Measurements from ENCODE around the gene GRIN3B. TPM values are rescaled to one million over a fixed set of nuclear protein-coding genes. Genes with fewer than 3 reads are reported as not detected.

The GRIN3B gene
- total and polyA plus RNA-seq, 2 of the 8 experiments (the other 6 are each of a cell fraction or from before 2014, with no cell fraction given): 0.45 to 1.0 TPM

DNA sequence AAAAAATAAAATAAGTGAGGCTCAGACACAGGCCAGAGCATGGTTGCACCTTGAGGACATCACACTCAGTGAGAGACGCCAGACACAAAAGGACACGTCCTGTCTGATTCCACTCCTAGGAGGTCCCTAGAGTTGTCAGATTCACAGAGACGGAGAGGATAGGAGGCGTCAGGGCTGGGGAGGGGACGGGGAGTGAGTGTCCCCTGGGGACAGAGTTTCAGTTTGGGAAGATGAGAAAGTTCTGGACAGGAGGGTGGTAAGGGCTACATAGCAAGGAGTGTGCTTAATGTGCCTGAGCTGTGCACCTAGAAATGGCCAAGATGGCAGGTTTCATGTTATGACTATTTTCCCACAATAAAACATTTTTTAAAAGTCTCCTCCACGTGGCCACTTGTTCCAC lies 2.2 kb upstream of the GRIN3B start:
- H3K4ac ChIP-seq (replicated peaks; ENCODE audit: insufficient read length, low read depth, low read length): no peak overlapping the region
- no peak overlapping the region for H3K27ac ChIP-seq (ENCODE audit: low read depth, low read length)
- H3K4me2 ChIP-seq (ENCODE audit: insufficient read depth in 1 of 2, low read depth in 2 of 2, low read length in 2 of 2): no peak overlapping the region
- H3K56ac ChIP-seq (replicated peaks; ENCODE audit: insufficient read length, low read depth, low read length): no peak overlapping the region
- CTCF ChIA-PET (ENCODE audit: partially characterized antibody): interaction anchor here (0.8 to 2.3 kb wide), 5 partner anchors 16 to 193 kb away, joined by 3 to 13 read pairs (median 4); no protein-coding TSS in a partner anchor
- peaks cover 4% of the 10 kb centered on the region; the same call in 1 of the 2 replicates for H3K23me2 ChIP-seq (ENCODE audit: low read depth, low read length)
- no peak overlapping the region for H2BK20ac ChIP-seq (ENCODE audit: low read length)
- FAIRE-seq (no peak), DNase-seq (ENCODE audit: low read depth in 1 of 2, low spot score in 2 of 2) (no peak)
- H3K23ac ChIP-seq (ENCODE audit: insufficient read length): no peak overlapping the region
- H2BK5ac ChIP-seq (ENCODE audit: low read depth, low read length): no peak overlapping the region
- 71% methylated on average over 6 of the region's 6 CpGs; no CpG with 5 or more reads in 1 of the 2 experiments for WGBS, 2 experiments (ENCODE audit: extremely low coverage in 1 of 2, insufficient coverage in 1 of 2, insufficient read length in 1 of 2, insufficient replicate concordance in 2 of 2, low coverage in 1 of 2, low lambda C conversion rate in 2 of 2, missing lambda C conversion rate in 1 of 2)
- H3K27me3 ChIP-seq (replicated peaks in 1 of 4; ENCODE audit: control insufficient read depth in 3 of 4, extremely low read depth in 1 of 4, insufficient read depth in 3 of 4, low read length in 3 of 4): peaks cover 6 to 33% (median 19%) of the 10 kb centered on the region in 4 experiments
- no peak overlapping the region for H4K8ac ChIP-seq (ENCODE audit: extremely low read depth, insufficient read depth, low read length)
- no peak overlapping the region for H2AK5ac ChIP-seq (ENCODE audit: low read depth, low read length)
- H3K36me3 ChIP-seq (ENCODE audit: control insufficient read depth in 2 of 4, insufficient read depth in 4 of 4, low read length in 3 of 4): peaks cover 0 to 8% (median 1%) of the 10 kb centered on the region in 4 experiments; a peak in 2 of 8 replicates
- peaks cover 5 to 7% of the 10 kb centered on the region in 2 experiments for H4K20me1 ChIP-seq (replicated peaks in 1 of 2; ENCODE audit: control insufficient read depth in 1 of 2, insufficient read depth in 2 of 2, low read length in 2 of 2)
- no peak overlapping the region for H3K18ac ChIP-seq (ENCODE audit: extremely low read depth, low read length)
- H3K14ac ChIP-seq (ENCODE audit: insufficient read length): no peak overlapping the region
- H2BK12ac ChIP-seq (ENCODE audit: low read depth, low read length): no peak overlapping the region
- H4K5ac ChIP-seq (ENCODE audit: insufficient read length, low read depth, low read length): no peak overlapping the region
- H2BK120ac ChIP-seq (replicated peaks; ENCODE audit: low read depth, low read length): no peak overlapping the region
- POLR2A ChIA-PET (ENCODE audit: partially characterized antibody): interaction anchor here (0.9 to 7.3 kb wide), 4 partner anchors 9 to 276 kb away, joined by 3 to 81 read pairs (median 20); partner anchors contain the start of gene WDR18
- H3K9me3 ChIP-seq (ENCODE audit: insufficient read depth in 2 of 2, low read depth in 1 of 2, low read length in 1 of 2): no peaks in the 10 kb centered on the region
- no peak overlapping the region for H2BK15ac ChIP-seq (ENCODE audit: low read length)
- H4K91ac ChIP-seq (replicated peaks; ENCODE audit: insufficient read length, low read length): no peak overlapping the region
- TF ChIP-seq KDM1A (IDR thresholded peaks at IDR 0.05; ENCODE audit: borderline replicate concordance, low read length) (no peak), BRCA1 (IDR thresholded peaks at IDR 0.05; ENCODE audit: low read depth, low read length) (no peak), BCL11A (IDR thresholded peaks at IDR 0.05; ENCODE audit: low read depth in 2 of 2, low read length in 2 of 2) (no peak), KDM5A (IDR thresholded peaks at IDR 0.05; ENCODE audit: low read length) (no peak)
- no peaks in the 10 kb centered on the region for H3K79me1 ChIP-seq (ENCODE audit: low read depth, low read length)
- no peak overlapping the region for H3K4me3 ChIP-seq (ENCODE audit: extremely low read depth in 1 of 4, insufficient read depth in 2 of 4, low read depth in 3 of 4, low read length in 4 of 4)
- H3K4me1 ChIP-seq (replicated peaks in 1 of 4; ENCODE audit: control insufficient read depth in 3 of 4, insufficient read depth in 4 of 4, low read length in 3 of 4): peaks cover 0 to 10% (median 6%) of the 10 kb centered on the region in 4 experiments; a peak in 3 of 7 replicates
- H3K9ac ChIP-seq (replicated peaks in 1 of 4; ENCODE audit: extremely low read depth in 1 of 4, low read depth in 3 of 4, low read length in 3 of 4): no peak overlapping the region
- H3K79me2 ChIP-seq (ENCODE audit: control insufficient read depth in 1 of 2, insufficient read depth in 2 of 2, low read length in 2 of 2): no peaks in the 10 kb centered on the region
- H2AFZ ChIP-seq (ENCODE audit: low read length): no peak overlapping the region

All from H1 (cell line).